Body of pancreas (tissue), 4 donors: ENCODE measurements around the gene B3GNT2. TPM values are rescaled to one million over a fixed set of nuclear protein-coding genes. Genes with fewer than 3 reads are reported as not detected.
"Not testable (repeated sequence)": the region's sequence is repeated elsewhere in the genome, so short reads cannot be mapped to it uniquely, and the experiment has no call there.

Source experiments
- ATAC-seq: fragments of 150-250 bp; one replicate; pipeline ENCODE4 v1.9.1; 2016
- DNase-seq, 4 donors: peaks; one replicate each; pipeline ENCODE4 v3.0.0-alpha.2; 2019
- H3K27ac ChIP-seq, 4 donors: fragments of 200-600 bp; sonication (generic); 1 replicate in 3 of 4; 2 replicates in 1 of 4; pipeline versions ENCODE4 v1.5.1 to v1.6.1; 2016 to 2019; ENCODE audit warnings: mild to moderate bottlenecking in 1 of 4, mixed read lengths in 1 of 4, moderate library complexity in 1 of 4
- H3K27me3 ChIP-seq, 2 donors: fragments of 200-600 bp; sonication (generic); one replicate each; pipeline ENCODE4 v1.6.0; 2016; ENCODE audit warnings: mild to moderate bottlenecking in 1 of 2
- H3K36me3 ChIP-seq, 2 donors: fragments of 200-600 bp; sonication (generic); replicated peaks in 1 of 2; 2 replicates each; pipeline ENCODE4 v1.5.1; 2016; ENCODE audit warnings: low read depth in 2 of 2; ENCODE audit not compliant: insufficient read depth in 1 of 2
- H3K4me1 ChIP-seq: fragments of 200-600 bp; sonication (generic); one replicate; pipeline ENCODE4 v1.6.0; 2016
- H3K4me3 ChIP-seq, 2 donors: fragments of 200-600 bp; sonication (generic); 1 replicate in 1 of 2; 2 replicates in 1 of 2; pipeline ENCODE4 v1.5.1; 2016 to 2019
- H3K9me3 ChIP-seq, 3 donors: fragments of 200-600 bp; sonication (generic); 1 replicate in 2 of 3; 2 replicates in 1 of 3; pipeline ENCODE4 v1.5.1; 2016
- POLR2A ChIP-seq, 3 donors: fragments of 450-650 bp; IDR thresholded peaks; one replicate each; pipeline ENCODE4 v1.6.1; 2016; ENCODE audit warnings: antibody characterized with exemption in 3 of 3, mild to moderate bottlenecking in 2 of 3
- WGBS, 2 donors: methylation state at CpG; one replicate each; pipeline ENCODE4 v1.1.5; 2017; 5-methylcytosine and 5-hydroxymethylcytosine counted together
- intact Hi-C: fragments of 100-400 bp; cut with DNase I; formaldehyde crosslinking; loops from one replicate; pipeline ENCODE4 v1.15.1; 2023
- total RNA-seq, 2 donors: library from RNA; depleted of rRNA; stranded (reverse); fragments of >200 nt; gene quantifications; one replicate each; pipeline ENCODE4 v1.1.0, GENCODE V29; 2016
- TF ChIP-seq, protein P1 (sequence below), 7 experiments: fragments of 450-650 bp in 4 of 7; fragments of 200-600 bp in 3 of 7; sonication (generic) in 3 of 7; IDR thresholded peaks; one replicate each; pipeline ENCODE4 v1.5.1; 2016 to 2019; ENCODE audit warnings: antibody characterized with exemption in 7 of 7

The B3GNT2 gene
- total RNA-seq, 2 donors from 2014 or later, result 12.2 to 15.8 TPM

DNA sequence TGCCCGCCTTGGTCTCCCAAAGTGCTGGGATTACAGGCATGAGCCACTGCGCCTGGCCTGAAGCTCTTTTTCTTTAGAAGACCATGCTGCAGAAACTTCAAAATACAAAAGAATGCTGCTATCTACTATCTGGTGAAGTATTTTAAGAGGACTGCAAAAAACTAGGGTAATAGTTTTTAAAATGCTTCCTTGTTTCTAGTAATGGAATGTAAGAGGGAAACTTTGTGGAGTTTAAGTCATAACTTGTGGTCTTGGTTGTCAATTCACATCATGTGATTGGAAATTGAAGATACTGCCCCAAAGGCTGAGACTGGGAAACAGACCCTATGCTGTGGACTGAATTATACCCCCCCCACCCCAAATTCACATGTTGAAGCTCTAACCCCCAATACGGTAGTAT lies 68.3 kb downstream of the B3GNT2 start:
- H3K27me3 ChIP-seq, result no peaks in the 10 kb centered on the region
- no peak overlapping the region for H3K4me3 ChIP-seq
- ATAC-seq (no peak), DNase-seq (no peak)
- H3K36me3 ChIP-seq, result no peaks in the 10 kb centered on the region
- H3K9me3 ChIP-seq, result no peaks in the 10 kb centered on the region
- no peak for TF ChIP-seq POLR2A (IDR thresholded peaks at IDR 0.05)
- TF ChIP-seq, protein P1, sequence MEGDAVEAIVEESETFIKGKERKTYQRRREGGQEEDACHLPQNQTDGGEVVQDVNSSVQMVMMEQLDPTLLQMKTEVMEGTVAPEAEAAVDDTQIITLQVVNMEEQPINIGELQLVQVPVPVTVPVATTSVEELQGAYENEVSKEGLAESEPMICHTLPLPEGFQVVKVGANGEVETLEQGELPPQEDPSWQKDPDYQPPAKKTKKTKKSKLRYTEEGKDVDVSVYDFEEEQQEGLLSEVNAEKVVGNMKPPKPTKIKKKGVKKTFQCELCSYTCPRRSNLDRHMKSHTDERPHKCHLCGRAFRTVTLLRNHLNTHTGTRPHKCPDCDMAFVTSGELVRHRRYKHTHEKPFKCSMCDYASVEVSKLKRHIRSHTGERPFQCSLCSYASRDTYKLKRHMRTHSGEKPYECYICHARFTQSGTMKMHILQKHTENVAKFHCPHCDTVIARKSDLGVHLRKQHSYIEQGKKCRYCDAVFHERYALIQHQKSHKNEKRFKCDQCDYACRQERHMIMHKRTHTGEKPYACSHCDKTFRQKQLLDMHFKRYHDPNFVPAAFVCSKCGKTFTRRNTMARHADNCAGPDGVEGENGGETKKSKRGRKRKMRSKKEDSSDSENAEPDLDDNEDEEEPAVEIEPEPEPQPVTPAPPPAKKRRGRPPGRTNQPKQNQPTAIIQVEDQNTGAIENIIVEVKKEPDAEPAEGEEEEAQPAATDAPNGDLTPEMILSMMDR (IDR thresholded peaks at IDR 0.05), result no peak
- peaks cover 11% of the 10 kb centered on the region for H3K4me1 ChIP-seq
- H3K27ac ChIP-seq, result no peak overlapping the region
- WGBS, 2 donors, result 67 to 69% methylated on average over 3 of the region's 3 CpGs
- intact Hi-C loops, result no loop called here

GRCh38 chr2:62265106-62265505 lies 69.2 kb downstream of the B3GNT2 start:
- intact Hi-C loops, result no loop called here

DNA sequence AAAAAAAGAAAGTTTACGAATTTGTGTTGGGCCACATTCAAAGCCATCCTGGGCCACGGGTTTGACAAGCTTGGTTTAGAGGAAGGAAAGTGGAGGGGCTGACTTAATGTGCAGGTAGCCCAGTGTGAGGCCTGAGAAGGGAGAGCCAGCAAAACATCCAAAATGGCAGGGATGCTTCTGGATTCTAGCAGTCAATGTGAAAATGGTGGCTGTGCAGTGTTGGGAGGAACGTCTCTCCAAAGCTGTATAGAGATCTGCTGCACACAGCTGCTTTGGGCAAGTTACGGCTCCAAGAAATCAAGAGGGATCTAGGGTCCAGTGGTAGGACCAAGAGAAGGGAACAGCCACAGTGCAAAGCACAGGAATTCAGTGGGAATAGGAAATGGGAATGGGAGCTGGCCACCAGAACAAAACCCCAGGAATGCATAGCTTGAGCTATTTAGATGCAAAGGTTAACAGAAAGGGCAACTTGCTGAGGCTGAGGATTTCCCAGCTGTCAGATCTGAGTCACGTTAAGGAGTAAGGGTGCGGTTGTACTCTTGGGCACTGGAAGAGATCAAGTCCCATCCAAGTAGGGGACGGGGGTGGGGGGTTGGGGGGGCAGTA lies 70.6 kb downstream of the B3GNT2 start:
- WGBS, 2 donors, result 77 to 78% methylated on average over 7 of the region's 7 CpGs
- ATAC-seq, result no peak

More at GRCh38 chr2:62265106-62265505, 69.2 kb downstream of the B3GNT2 start:
- Histone ChIP-seq H3K27ac (no peak overlapping the region), H3K36me3 (no peaks in the 10 kb centered on the region), H3K4me3 (no peak overlapping the region), H3K9me3 (no peaks in the 10 kb centered on the region), H3K4me1 (peaks cover 11% of the 10 kb centered on the region), H3K27me3 (no peaks in the 10 kb centered on the region)
- DNase-seq, result peak in 1 of 4 donors; percentile 13
- 75 to 83% methylated on average over 4 of the region's 4 CpGs for WGBS, 2 donors
- ATAC-seq, result no peak
- no peak for TF ChIP-seq POLR2A (IDR thresholded peaks at IDR 0.05)
- TF ChIP-seq, protein P1 (IDR thresholded peaks at IDR 0.05), result no peak

GRCh38 chr2:62267696-62268095 lies 71.8 kb downstream of the B3GNT2 start:
- DNase-seq (no peak), ATAC-seq (no peak)
- H3K4me3 ChIP-seq, result no peak overlapping the region
- no peaks in the 10 kb centered on the region for H3K9me3 ChIP-seq
- H3K36me3 ChIP-seq, result no peaks in the 10 kb centered on the region
- no peaks in the 10 kb centered on the region for H3K27me3 ChIP-seq
- intact Hi-C loops, result no loop called here
- 86 to 96% methylated on average over 2 of the region's 2 CpGs for WGBS, 2 donors
- TF ChIP-seq POLR2A (IDR thresholded peaks at IDR 0.05), result no peak
- TF ChIP-seq, protein P1 (IDR thresholded peaks at IDR 0.05), result no peak
- H3K4me1 ChIP-seq, result peaks cover 15% of the 10 kb centered on the region
- no peak overlapping the region for H3K27ac ChIP-seq

More for the DNA sequence above, 70.6 kb downstream of the B3GNT2 start:
- peaks cover 15% of the 10 kb centered on the region for H3K4me1 ChIP-seq
- no peak overlapping the region for H3K4me3 ChIP-seq
- TF ChIP-seq, protein P1 (IDR thresholded peaks at IDR 0.05), result no peak
- TF ChIP-seq POLR2A (IDR thresholded peaks at IDR 0.05), result no peak
- H3K36me3 ChIP-seq, result no peaks in the 10 kb centered on the region
- no peaks in the 10 kb centered on the region for H3K9me3 ChIP-seq
- intact Hi-C loops, result no loop called here
- no peak for DNase-seq
- H3K27me3 ChIP-seq, result no peaks in the 10 kb centered on the region
- H3K27ac ChIP-seq, result no peak overlapping the region

DNA sequence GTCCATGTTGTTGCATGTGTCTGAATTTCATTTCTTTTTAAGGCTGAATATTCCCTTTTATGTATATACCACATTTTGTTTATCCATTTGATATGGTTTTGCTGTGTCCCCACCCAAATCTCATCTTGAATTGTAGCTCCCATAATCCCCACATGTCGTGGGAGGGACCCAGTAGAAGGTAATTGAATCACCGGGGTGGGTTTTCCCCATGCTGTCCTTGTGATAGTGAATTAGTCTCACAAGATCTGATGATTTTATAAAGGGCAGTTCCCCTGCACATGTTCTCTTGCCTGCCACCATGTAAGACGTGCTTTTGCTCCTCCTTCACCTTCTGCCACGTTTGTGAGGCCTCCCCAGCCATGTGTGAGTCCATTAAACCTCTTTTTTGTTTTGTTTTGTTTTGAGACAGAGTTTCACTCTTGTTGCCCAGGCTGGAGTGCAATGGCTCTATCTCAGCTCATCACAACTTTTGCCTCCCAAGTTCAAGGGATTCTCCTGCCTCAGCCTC lies 72.8 kb downstream of the B3GNT2 start:
- H3K36me3 ChIP-seq, DNase-seq, H3K27me3 ChIP-seq, H3K9me3 ChIP-seq, H3K4me1 ChIP-seq, H3K27ac ChIP-seq, H3K4me3 ChIP-seq, ATAC-seq, intact Hi-C loops: not testable (repeated sequence)
- 80 to 85% methylated on average over 4 of the region's 4 CpGs for WGBS, 2 donors
